WERI-Rb-1 (cell line): ENCODE data around the gene NEK7.

ENCODE experiments used
- DNase-seq: peaks from one replicate; pipeline ENCODE4 v3.0.0-alpha.2; 2020
- H3K27ac ChIP-seq: fragments of 250-450 bp; sonication (Bioruptor Pico); 2 replicates; pipeline ENCODE4 v1.5.1; 2020; ENCODE audit warnings: mild to moderate bottlenecking, moderate library complexity
- H3K27me3 ChIP-seq: fragments of 250-450 bp; sonication (Bioruptor Pico); 2 replicates; pipeline ENCODE4 v1.5.1; 2021; ENCODE audit warnings: mild to moderate bottlenecking, low read depth, moderate library complexity; ENCODE audit not compliant: insufficient read depth, severe bottlenecking
- H3K36me3 ChIP-seq: fragments of 250-450 bp; sonication (Bioruptor Pico); 2 replicates; pipeline ENCODE4 v1.5.1; 2020; ENCODE audit warnings: mild to moderate bottlenecking, moderate library complexity
- H3K4me3 ChIP-seq: 2 replicates; pipeline ENCODE4 v1.5.1; 2011; ENCODE audit warnings: low read depth, mild to moderate bottlenecking, control low read depth, low read length
- H3K9me3 ChIP-seq: fragments of 250-450 bp; sonication (Bioruptor Pico); 2 replicates; pipeline ENCODE4 v1.5.1; 2021; ENCODE audit warnings: mild to moderate bottlenecking, moderate library complexity; ENCODE audit not compliant: severe bottlenecking
- CTCF ChIP-seq: IDR thresholded peaks from 2 replicates; pipeline ENCODE4 v1.5.1; 2011; ENCODE audit warnings: low read depth, mild to moderate bottlenecking, control low read depth, inconsistent platforms, low read length

Gene NEK7

GRCh38 chr1:198168227-198168626 lies 11.4 kb downstream of the NEK7 start:
- Histone ChIP-seq H3K36me3 (no peaks in the 10 kb centered on the region), H3K27me3 (no peaks in the 10 kb centered on the region), H3K27ac (no peak overlapping the region), H3K9me3 (no peaks in the 10 kb centered on the region), H3K4me3 (no peak overlapping the region)
- TF ChIP-seq CTCF: no peak
- no peak for DNase-seq

GRCh38 chr1:198169672-198170071 lies 12.9 kb downstream of the NEK7 start:
- no peak for DNase-seq
- Histone ChIP-seq H3K27me3 (no peaks in the 10 kb centered on the region), H3K4me3 (no peak overlapping the region), H3K36me3 (no peaks in the 10 kb centered on the region), H3K27ac (no peak overlapping the region), H3K9me3 (no peaks in the 10 kb centered on the region)
- no peak for TF ChIP-seq CTCF

GRCh38 chr1:198171667-198172540 lies 15.1 kb downstream of the NEK7 start:
- Histone ChIP-seq H3K36me3 (no peaks in the 10 kb centered on the region), H3K27me3 (no peaks in the 10 kb centered on the region), H3K9me3 (no peaks in the 10 kb centered on the region), H3K4me3 (no peak overlapping the region), H3K27ac (no peak overlapping the region)
- no peak for TF ChIP-seq CTCF
- DNase-seq: no peak

GRCh38 chr1:198173832-198174231 lies 17.0 kb downstream of the NEK7 start:
- Histone ChIP-seq H3K9me3 (no peaks in the 10 kb centered on the region), H3K27me3 (no peaks in the 10 kb centered on the region), H3K27ac (no peak overlapping the region), H3K36me3 (no peaks in the 10 kb centered on the region), H3K4me3 (no peak overlapping the region)
- no peak for TF ChIP-seq CTCF
- no peak for DNase-seq

GRCh38 chr1:198174297-198174696 lies 17.5 kb downstream of the NEK7 start:
- H3K27me3 ChIP-seq: no peaks in the 10 kb centered on the region
- no peaks in the 10 kb centered on the region for H3K9me3 ChIP-seq
- no peak overlapping the region for H3K27ac ChIP-seq
- no peaks in the 10 kb centered on the region for H3K36me3 ChIP-seq
- no peak for TF ChIP-seq CTCF
- H3K4me3 ChIP-seq: no peak overlapping the region
- no peak for DNase-seq
